Right lung (tissue), 5 donors: Measurements from ENCODE around the gene NDFIP1. TPM values are rescaled to one million over a fixed set of nuclear protein-coding genes. Genes with fewer than 3 reads are reported as not detected.
"Not testable (repeated sequence)": the region's sequence is repeated elsewhere in the genome, so short reads cannot be mapped to it uniquely, and the experiment has no call there.

Experiments
- DNase-seq, 2 donors: peaks; one replicate each; pipeline ENCODE4 v3.0.0-alpha.2; 2013
- polyA plus RNA-seq, 5 donors: library from polyadenylated mRNA; unstranded; fragments of 120-200 nt; gene quantifications; one replicate each; pipeline versions ENCODE4 v1.2.1 to v1.2.3, GENCODE V29; 2013; ENCODE audit warnings: inconsistent platforms in 1 of 5, low replicate concordance in 1 of 5; ENCODE audit not compliant: insufficient read length in 5 of 5, insufficient read depth in 1 of 5

Gene NDFIP1
- polyA plus RNA-seq, 5 donors: 93.6 to 115 (median 105) TPM

DNA sequence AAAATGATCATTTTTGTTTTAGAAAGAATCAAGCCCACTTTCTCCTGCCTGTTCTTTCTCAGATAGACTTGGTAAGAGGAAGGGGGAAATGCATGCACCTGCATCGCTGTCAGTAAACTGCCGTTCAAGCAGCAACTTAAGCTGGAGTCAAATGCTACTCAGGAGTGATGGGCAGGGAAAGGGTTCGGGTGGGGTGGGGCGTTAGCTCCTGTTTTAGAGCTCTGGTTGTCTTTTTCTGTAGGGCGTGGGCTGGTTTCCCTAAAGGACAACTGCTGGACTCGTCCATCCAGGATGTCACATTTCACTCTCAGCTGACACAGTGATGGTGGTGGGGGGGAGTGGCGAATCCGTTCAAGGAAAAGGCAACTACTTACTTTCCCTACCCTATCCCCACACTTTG, 75.0 kb downstream of the NDFIP1 start:
- DNase-seq: no peak

DNA sequence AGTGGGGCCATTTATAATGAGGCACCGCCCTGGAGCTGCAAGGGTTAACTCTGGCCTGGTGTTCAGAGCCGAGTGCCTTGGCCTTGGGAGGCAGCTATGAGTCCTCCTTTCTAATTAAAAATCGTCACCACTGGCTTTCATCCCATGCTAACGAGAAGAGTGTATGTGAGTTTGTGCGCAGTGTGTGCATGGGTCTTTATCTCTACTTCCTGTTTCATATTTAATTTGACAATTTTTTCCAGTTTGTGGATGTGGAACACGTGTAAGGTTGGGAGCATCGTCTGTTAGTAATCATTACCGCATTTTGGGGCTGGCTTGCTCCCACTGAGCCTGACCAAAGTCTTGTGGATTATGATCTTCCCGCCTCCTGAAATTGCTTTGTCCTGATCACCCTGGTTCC, 76.4 kb downstream of the NDFIP1 start:
- DNase-seq: no peak

- no peak for DNase-seq
Observed at GRCh38 chr5:142186514-142186856, 77.9 kb downstream of the NDFIP1 start.

DNA sequence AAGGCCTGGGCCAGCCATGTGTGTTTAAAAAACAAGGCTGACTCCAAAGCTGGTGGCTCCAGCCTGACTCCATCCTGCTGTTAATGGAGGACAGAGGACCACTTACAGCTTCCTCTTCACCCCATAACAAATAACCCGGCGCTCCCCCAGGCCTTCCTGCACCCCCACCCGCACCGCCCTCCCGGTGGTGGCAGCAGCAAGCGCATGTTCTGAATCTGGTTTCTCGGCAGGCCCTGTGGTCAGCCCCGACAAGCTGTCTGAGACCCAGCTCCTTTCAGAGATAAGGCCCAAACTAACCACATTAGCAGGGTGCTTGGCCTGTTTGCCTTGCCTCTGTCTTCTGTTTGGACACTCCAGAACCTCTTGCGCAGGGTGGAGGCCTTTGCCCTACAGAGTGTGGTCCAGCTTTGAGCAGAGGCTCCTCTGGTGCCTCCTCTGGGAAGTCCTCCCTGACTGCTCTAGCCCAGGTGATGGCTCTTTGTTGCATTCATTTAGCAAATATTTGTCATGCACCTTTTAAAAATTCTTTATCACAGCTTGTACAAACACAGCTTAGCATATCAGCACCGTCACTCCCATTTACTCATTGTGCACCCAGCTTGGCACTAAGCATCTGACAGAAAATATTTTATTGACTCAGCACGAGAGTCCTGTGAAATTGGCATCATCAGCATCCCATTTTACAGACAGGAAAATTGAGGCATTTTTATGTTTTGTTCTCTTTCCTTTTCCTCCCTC, 78.4 kb downstream of the NDFIP1 start:
- DNase-seq: no peak

DNA sequence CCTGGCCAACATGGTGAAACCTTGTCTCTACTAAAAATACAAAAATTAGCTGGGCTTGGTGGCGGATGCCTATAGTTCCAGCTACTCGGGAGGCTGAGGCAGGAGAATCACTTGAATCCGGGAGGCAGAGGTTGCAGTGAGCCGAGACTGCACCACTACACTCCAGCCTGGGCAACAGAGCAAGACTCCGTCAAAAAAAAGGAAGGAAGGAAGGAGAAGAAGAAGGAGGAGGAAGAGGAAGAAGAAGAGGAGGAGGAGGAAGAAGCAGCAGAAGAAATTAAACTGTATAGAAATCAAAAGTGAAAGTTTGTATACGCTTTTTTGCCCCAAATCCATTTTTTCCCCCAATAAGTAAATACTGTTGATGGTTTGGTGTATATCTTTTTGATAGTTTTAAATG, 80.1 kb downstream of the NDFIP1 start:
- not testable (repeated sequence) for DNase-seq

DNA sequence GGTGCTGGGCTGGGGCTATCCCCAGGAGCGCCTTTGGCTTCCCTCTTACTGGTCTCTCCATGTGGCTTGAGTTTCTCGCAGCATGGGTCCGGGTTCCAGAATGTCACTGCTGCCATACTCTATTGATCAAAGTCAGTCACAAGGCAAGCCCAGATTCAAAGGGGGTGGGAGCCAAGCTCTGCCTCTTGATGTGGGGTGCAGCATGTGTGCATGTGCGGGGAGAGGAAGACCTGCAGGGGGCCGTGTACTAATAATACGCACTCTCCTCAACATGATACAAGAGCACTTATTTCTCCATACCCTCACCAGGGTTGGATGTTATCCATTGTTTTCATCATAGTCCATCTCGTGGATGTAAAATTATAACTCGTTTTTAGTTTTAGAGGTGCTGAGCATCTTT, 81.2 kb downstream of the NDFIP1 start:
- no peak for DNase-seq

DNA sequence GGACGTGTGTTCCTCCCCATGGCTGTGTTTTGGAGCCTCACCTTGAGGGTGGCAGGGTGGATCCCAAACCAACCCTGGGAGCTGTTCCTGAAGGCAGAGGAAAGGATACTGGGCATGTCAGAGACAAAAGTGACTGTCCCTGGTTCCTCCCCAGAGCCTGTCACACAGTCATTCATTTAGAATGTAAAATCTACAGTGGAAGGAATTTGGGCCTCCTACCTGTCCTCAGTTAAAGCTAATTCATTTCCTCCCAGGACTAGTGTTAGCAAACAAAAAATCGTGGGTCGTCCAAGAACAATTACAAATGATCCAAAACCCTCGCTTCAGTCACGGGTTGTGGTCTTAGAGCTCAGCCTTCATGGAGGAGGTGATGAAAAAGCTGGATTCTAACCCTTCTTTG, 83.2 kb downstream of the NDFIP1 start:
- DNase-seq: no peak

DNA sequence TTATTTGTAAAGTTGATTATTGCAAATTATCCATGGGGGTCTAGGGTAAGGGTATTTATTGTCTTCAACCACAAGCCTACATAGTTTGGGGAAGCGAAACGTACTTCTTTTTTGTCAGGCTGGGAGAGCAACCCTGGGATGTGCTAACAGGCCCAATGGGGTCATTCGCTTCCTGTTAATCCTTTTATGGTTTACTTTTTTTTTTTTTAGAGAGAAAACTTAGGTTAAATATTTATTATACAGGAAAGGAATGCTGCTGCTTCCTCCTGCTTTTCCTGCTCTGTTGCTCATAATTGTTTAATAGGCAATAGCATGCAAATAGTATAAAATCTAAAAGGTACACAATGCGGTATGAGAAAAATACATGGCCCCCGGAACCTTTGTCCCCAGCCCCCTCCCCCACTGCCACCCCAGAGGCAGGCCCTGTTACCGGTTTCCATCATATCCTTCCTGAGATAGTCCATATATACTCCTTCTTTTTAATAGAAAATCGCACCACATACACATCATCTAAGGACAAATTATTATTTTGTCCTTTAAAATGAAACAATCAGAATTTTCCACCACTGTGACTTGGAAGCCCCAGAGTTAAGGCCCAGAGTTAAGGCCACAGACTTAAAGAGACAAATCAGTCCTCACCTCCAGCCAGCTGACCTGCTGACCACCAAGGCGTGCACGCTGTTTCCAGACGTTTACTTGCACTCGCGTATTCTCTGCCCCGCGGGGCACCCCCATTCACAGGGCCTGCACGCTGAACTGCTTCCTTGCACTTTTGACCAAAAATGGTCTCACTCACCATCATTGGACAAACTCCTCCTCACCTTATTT, 83.9 kb downstream of the NDFIP1 start:
- DNase-seq: no peak

DNA sequence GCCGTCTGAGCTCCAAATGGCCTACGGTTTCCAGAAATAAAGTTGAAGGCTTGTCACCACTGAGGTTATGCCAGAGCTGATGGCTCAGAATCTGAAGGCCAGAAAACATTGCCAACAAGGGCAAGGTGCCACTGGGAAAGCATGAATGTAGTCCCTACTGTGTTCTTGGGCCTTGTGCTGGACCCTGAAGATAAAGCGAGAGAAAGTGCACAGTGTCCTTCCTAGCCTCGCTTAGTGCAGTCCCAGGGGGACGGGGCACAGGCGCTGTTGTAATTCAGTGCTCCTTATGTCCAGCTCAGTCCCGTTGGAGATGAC, 84.5 kb downstream of the NDFIP1 start:
- DNase-seq: no peak

- DNase-seq: no peak
Observed at GRCh38 chr5:142197098-142197497, 88.5 kb downstream of the NDFIP1 start.

DNA sequence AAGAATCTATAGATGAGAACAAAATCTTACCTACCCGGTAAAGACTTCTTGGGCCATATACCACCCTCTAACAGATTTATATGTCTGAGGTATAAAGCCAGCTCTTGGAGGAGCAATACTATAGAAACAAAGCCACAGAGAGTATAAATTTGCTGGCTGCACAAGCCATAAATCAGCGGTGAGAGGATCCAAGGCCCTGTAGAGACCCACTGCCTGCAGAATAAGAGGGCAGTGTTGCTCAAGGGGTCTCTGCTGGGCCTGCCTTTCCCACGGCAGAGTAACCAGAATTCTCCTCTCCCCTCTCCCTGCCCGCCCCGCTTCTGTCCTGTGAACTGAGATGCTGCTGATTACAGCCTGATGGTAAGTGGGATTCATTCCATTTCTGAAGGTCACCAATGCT, 89.2 kb downstream of the NDFIP1 start:
- DNase-seq: no peak

GRCh38 chr5:142199388-142199787, 90.8 kb downstream of the NDFIP1 start:
- no peak for DNase-seq

GRCh38 chr5:142200387-142200786, 91.8 kb downstream of the NDFIP1 start:
- no peak for DNase-seq

DNA sequence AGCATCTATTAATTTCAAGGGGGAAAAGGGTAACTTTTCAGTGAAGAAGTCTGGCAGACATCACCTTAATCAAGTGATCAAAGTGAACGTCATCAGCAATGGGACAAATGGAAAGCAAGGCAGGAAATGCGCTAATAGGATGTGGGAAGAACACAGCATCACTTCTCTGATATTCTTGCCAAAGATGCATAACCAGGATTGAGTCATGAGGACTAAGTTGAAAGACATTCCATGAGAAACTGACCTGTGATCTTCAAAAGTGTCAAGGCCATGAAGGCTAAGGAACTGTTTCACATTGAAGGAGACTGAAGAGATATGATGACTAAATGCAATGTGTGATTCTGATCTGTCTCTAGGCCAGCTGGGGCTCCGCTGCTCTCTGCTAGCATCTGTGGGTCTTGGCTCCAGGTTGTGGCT, 92.9 kb downstream of the NDFIP1 start:
- no peak for DNase-seq

- DNase-seq: no peak
Observed at GRCh38 chr5:142202282-142202681, 93.7 kb downstream of the NDFIP1 start.

Other genes with a start within 250 kb of the NDFIP1 start
- gene PCDH1, start 230.4 kb upstream of the NDFIP1 start, polyA plus RNA-seq: 10 to 100 TPM; 22.2 to 32.4 (median 24.8) TPM
- 100 to 1,000 TPM; 142 to 165 (median 146) TPM for gene DELE1, start 184.9 kb upstream of the NDFIP1 start, polyA plus RNA-seq
- 10 to 100 TPM; 33.0 to 41.9 (median 35.7) TPM for gene PCDH12, start 150.6 kb upstream of the NDFIP1 start, polyA plus RNA-seq
- gene RNF14, start 139.7 kb upstream of the NDFIP1 start, polyA plus RNA-seq: 10 to 100 TPM; 43.5 to 50.3 (median 49.4) TPM
- gene GNPDA1, start 95.8 kb upstream of the NDFIP1 start, polyA plus RNA-seq: 10 to 100 TPM; 36.0 to 42.3 (median 40.2) TPM
- gene SPRY4, start 216.2 kb downstream of the NDFIP1 start, polyA plus RNA-seq: 10 to 100 TPM; 31.1 to 60.9 (median 46.6) TPM